DOHH2 (cell line): ENCODE measurements around the gene TMEM147.

Experiments
- H3F3A ChIP-seq: fragments of 200-600 bp; sonication (generic), shearing (Covaris generic); 2 replicates; pipeline ENCODE4 v1.6.0; 2016; ENCODE audit warnings: antibody characterized with exemption, mild to moderate bottlenecking; ENCODE audit not compliant: control insufficient read depth, insufficient read depth
- H3K27ac ChIP-seq: fragments of 200-600 bp; sonication (generic); 2 replicates; pipeline ENCODE4 v1.5.1; 2014; ENCODE audit warnings: low read depth, mild to moderate bottlenecking, low read length, moderate library complexity
- H3K27me3 ChIP-seq: fragments of 200-600 bp; sonication (generic); 2 replicates; pipeline ENCODE4 v1.6.1; 2014; ENCODE audit warnings: mild to moderate bottlenecking, low read length, mixed read lengths; ENCODE audit not compliant: control insufficient read depth
- H3K36me3 ChIP-seq: fragments of 200-600 bp; sonication (generic); 2 replicates; pipeline ENCODE4 v1.6.1; 2014; ENCODE audit warnings: mild to moderate bottlenecking, low read length, moderate library complexity, mixed read lengths; ENCODE audit not compliant: control insufficient read depth
- H3K4me1 ChIP-seq: fragments of 200-600 bp; sonication (generic); 2 replicates; pipeline ENCODE4 v1.6.1; 2014; ENCODE audit warnings: mild to moderate bottlenecking, low read length, mixed read lengths; ENCODE audit not compliant: control insufficient read depth
- H3K4me2 ChIP-seq: fragments of 200-600 bp; sonication (generic); 2 replicates; pipeline ENCODE4 v1.6.0; 2014; ENCODE audit warnings: mild to moderate bottlenecking, low read length, moderate library complexity
- H3K4me3 ChIP-seq: fragments of 200-600 bp; sonication (generic); 2 replicates; pipeline ENCODE4 v1.5.1; 2014; ENCODE audit warnings: mild to moderate bottlenecking, low read length, mixed read lengths
- H3K79me2 ChIP-seq: fragments of 200-600 bp; sonication (generic); 2 replicates; pipeline ENCODE4 v1.6.1; 2014; ENCODE audit warnings: mild to moderate bottlenecking, low read length, mixed read lengths; ENCODE audit not compliant: control insufficient read depth
- H3K9me2 ChIP-seq: fragments of 200-600 bp; sonication (generic); replicated peaks from 2 replicates; pipeline ENCODE4 v1.6.1; 2014; ENCODE audit warnings: mild to moderate bottlenecking, low read length, mixed read lengths; ENCODE audit not compliant: control insufficient read depth
- H3K9me3 ChIP-seq: fragments of 200-600 bp; sonication (generic); 2 replicates; pipeline ENCODE4 v1.6.1; 2014; ENCODE audit warnings: antibody characterized with exemption, low read length, mixed read lengths; ENCODE audit not compliant: control insufficient read depth, insufficient read depth
- H4K20me1 ChIP-seq: fragments of 200-600 bp; sonication (generic); 2 replicates; pipeline ENCODE4 v1.6.0; 2014; ENCODE audit warnings: low read depth, mild to moderate bottlenecking, antibody characterized with exemption, low read length, moderate library complexity; ENCODE audit not compliant: control insufficient read depth, insufficient read depth
- CTCF ChIP-seq: fragments of 200-600 bp; sonication (generic); IDR thresholded peaks from one replicate; pipeline ENCODE4 v1.5.1; 2014; ENCODE audit warnings: antibody characterized with exemption, mild to moderate bottlenecking, low read depth, low read length; ENCODE audit not compliant: poor library complexity, severe bottlenecking
- EZH2phosphoT487 ChIP-seq: fragments of 200-600 bp; sonication (generic); IDR thresholded peaks from 2 replicates; pipeline ENCODE4 v1.6.1; 2017; ENCODE audit warnings: borderline replicate concordance, mild to moderate bottlenecking, antibody characterized with exemption, low read length, moderate library complexity, mixed read lengths

The TMEM147 gene

GRCh38 chr19:35561436-35561835, 16.0 kb downstream of the TMEM147 start:
- Histone ChIP-seq H3K79me2 (no peaks in the 10 kb centered on the region), H3K27me3 (peaks cover 19% of the 10 kb centered on the region), H3K27ac (no peak overlapping the region), H3K4me1 (peaks cover 11% of the 10 kb centered on the region), H3K4me2 (no peak overlapping the region), H4K20me1 (no peaks in the 10 kb centered on the region; the same call in 1 of the 2 replicates), H3K36me3 (no peaks in the 10 kb centered on the region), H3K4me3 (no peak overlapping the region), H3K9me3 (no peaks in the 10 kb centered on the region), H3F3A (no peaks in the 10 kb centered on the region), H3K9me2 (no peaks in the 10 kb centered on the region)
- TF ChIP-seq EZH2phosphoT487 (no peak), CTCF (no peak)

- H3K27me3 ChIP-seq = peaks cover 19% of the 10 kb centered on the region
- H3K9me2 ChIP-seq = no peaks in the 10 kb centered on the region
- TF ChIP-seq CTCF = no peak
- no peak for TF ChIP-seq EZH2phosphoT487
- H3K9me3 ChIP-seq = no peaks in the 10 kb centered on the region
- H3K4me3 ChIP-seq = no peak overlapping the region
- peaks cover 11% of the 10 kb centered on the region for H3K4me1 ChIP-seq
- H4K20me1 ChIP-seq = no peaks in the 10 kb centered on the region; the same call in 1 of the 2 replicates
- no peaks in the 10 kb centered on the region for H3F3A ChIP-seq
- no peak overlapping the region for H3K4me2 ChIP-seq
- H3K36me3 ChIP-seq = no peaks in the 10 kb centered on the region
- no peak overlapping the region for H3K27ac ChIP-seq
- no peaks in the 10 kb centered on the region for H3K79me2 ChIP-seq
These were observed 16.9 kb downstream of the TMEM147 start for GRCh38 chr19:35562336-35562735.

GRCh38 chr19:35562776-35563175, 17.4 kb downstream of the TMEM147 start:
- Histone ChIP-seq H3K4me3 (no peak overlapping the region), H3K4me2 (no peak overlapping the region), H3K9me2 (no peaks in the 10 kb centered on the region), H3F3A (no peaks in the 10 kb centered on the region), H3K36me3 (no peaks in the 10 kb centered on the region), H4K20me1 (no peaks in the 10 kb centered on the region; the same call in 1 of the 2 replicates), H3K79me2 (no peaks in the 10 kb centered on the region), H3K27me3 (peaks cover 19% of the 10 kb centered on the region), H3K4me1 (peaks cover 11% of the 10 kb centered on the region), H3K27ac (no peak overlapping the region), H3K9me3 (no peaks in the 10 kb centered on the region)
- TF ChIP-seq EZH2phosphoT487 (no peak), CTCF (no peak)
